ENCODE results near the gene RBM15. TPM values are rescaled to one million over a fixed set of nuclear protein-coding genes. Genes with fewer than 3 reads are reported as not detected.

Gene RBM15
- total RNA-seq, 1 donor from 2014 or later, result 13.9 TPM

- intact Hi-C loops (cut with DNase I), result no loop called here
- DNase-seq (no peak), ATAC-seq (ENCODE audit: poor library complexity) (no peak)
Measured at GRCh38 chr1:110345480-110345879, 6.3 kb downstream of the RBM15 start.

- ATAC-seq (ENCODE audit: poor library complexity) (no peak), DNase-seq (no peak)
- intact Hi-C loops (cut with DNase I), result no loop called here
Measured at GRCh38 chr1:110346690-110347089, 7.5 kb downstream of the RBM15 start.

- ATAC-seq (ENCODE audit: poor library complexity) (peak; percentile 61), DNase-seq (no peak)
- intact Hi-C loops (cut with DNase I), result no loop called here
Measured at GRCh38 chr1:110347182-110347893, 8.2 kb downstream of the RBM15 start.

GRCh38 chr1:110348050-110348449, 8.9 kb downstream of the RBM15 start:
- ATAC-seq (ENCODE audit: poor library complexity), result no peak
- intact Hi-C loops (cut with DNase I), result no loop called here

GRCh38 chr1:110348771-110349170, 9.6 kb downstream of the RBM15 start:
- intact Hi-C loops (cut with DNase I), result no loop called here
- DNase-seq (no peak), ATAC-seq (ENCODE audit: poor library complexity) (no peak)

More at GRCh38 chr1:110348050-110348449, 8.9 kb downstream of the RBM15 start:
- DNase-seq, result no peak

GRCh38 chr1:110350360-110350759, 11.2 kb downstream of the RBM15 start:
- intact Hi-C loops (cut with DNase I), result no loop called here
- DNase-seq (no peak), ATAC-seq (ENCODE audit: poor library complexity) (no peak)

- DNase-seq, result no peak
- no peak for ATAC-seq (ENCODE audit: poor library complexity)
- intact Hi-C loops (cut with DNase I), result no loop called here
Measured at GRCh38 chr1:110355321-110355720, 16.1 kb downstream of the RBM15 start.

- intact Hi-C loops (cut with DNase I), result no loop called here
- no peak for DNase-seq
- ATAC-seq (ENCODE audit: poor library complexity), result no peak
Measured at GRCh38 chr1:110356379-110356778, 17.2 kb downstream of the RBM15 start.

- intact Hi-C loops (cut with DNase I), result no loop called here
- DNase-seq (no peak), ATAC-seq (ENCODE audit: poor library complexity) (no peak)
Measured at GRCh38 chr1:110360431-110360830, 21.3 kb downstream of the RBM15 start.

GRCh38 chr1:110361856-110362255, 22.7 kb downstream of the RBM15 start:
- DNase-seq, result no peak
- ATAC-seq (ENCODE audit: poor library complexity), result no peak
- intact Hi-C loops (cut with DNase I), result no loop called here

GRCh38 chr1:110364221-110364620, 25.0 kb downstream of the RBM15 start:
- intact Hi-C loops (cut with DNase I), result no loop called here
- no peak for ATAC-seq (ENCODE audit: poor library complexity)

GRCh38 chr1:110370827-110371226, 31.6 kb downstream of the RBM15 start:
- ATAC-seq (ENCODE audit: poor library complexity) (no peak), DNase-seq (no peak)
- intact Hi-C loops (cut with DNase I), result no loop called here

More at GRCh38 chr1:110364221-110364620, 25.0 kb downstream of the RBM15 start:
- no peak for DNase-seq

- intact Hi-C loops (cut with DNase I), result no loop called here
- no peak for DNase-seq
- ATAC-seq (ENCODE audit: poor library complexity), result no peak
Measured at GRCh38 chr1:110375490-110375889, 36.3 kb downstream of the RBM15 start.

GRCh38 chr1:110380672-110381283, 41.6 kb downstream of the RBM15 start:
- intact Hi-C loops (cut with DNase I), result no loop called here
- DNase-seq (no peak), ATAC-seq (ENCODE audit: poor library complexity) (peak; percentile 57)

- intact Hi-C loops (cut with DNase I), result no loop called here
- ATAC-seq (ENCODE audit: poor library complexity) (no peak), DNase-seq (no peak)
Measured at GRCh38 chr1:110383251-110383990, 44.2 kb downstream of the RBM15 start.

GRCh38 chr1:110384581-110385321, 45.6 kb downstream of the RBM15 start:
- ATAC-seq (ENCODE audit: poor library complexity) (no peak), DNase-seq (no peak)
- intact Hi-C loops (cut with DNase I), result no loop called here

GRCh38 chr1:110385369-110385768, 46.2 kb downstream of the RBM15 start:
- DNase-seq, result no peak
- intact Hi-C loops (cut with DNase I), result no loop called here
- no peak for ATAC-seq (ENCODE audit: poor library complexity)

GRCh38 chr1:110387048-110387754, 48.0 kb downstream of the RBM15 start:
- intact Hi-C loops (cut with DNase I), result no loop called here

GRCh38 chr1:110390096-110390495, 50.9 kb downstream of the RBM15 start:
- no peak for DNase-seq
- intact Hi-C loops (cut with DNase I), result no loop called here
- ATAC-seq (ENCODE audit: poor library complexity), result peak; percentile 84

More at GRCh38 chr1:110387048-110387754, 48.0 kb downstream of the RBM15 start:
- DNase-seq, result no peak
- ATAC-seq (ENCODE audit: poor library complexity), result no peak

Data from Right ventricle myocardium superior (tissue), 1 donor.